GM19452 (cell line): ENCODE results near the gene VWA1.
"Not testable (repeated sequence)": the region's sequence is repeated elsewhere in the genome, so short reads cannot be mapped to it uniquely, and the experiment has no call there.

Experiments used
- ATAC-seq: cut with Tn5 transposase; IDR thresholded peaks from one replicate; pipeline ENCODE4 v1.9.1; 2021; ENCODE audit not compliant: unreplicated experiment

The VWA1 gene

GRCh38 chr1:1482856-1483255, 47.4 kb downstream of the VWA1 start:
- ATAC-seq, result no peak

- ATAC-seq, result no peak
Measured at GRCh38 chr1:1483714-1484113, 48.2 kb downstream of the VWA1 start.

DNA sequence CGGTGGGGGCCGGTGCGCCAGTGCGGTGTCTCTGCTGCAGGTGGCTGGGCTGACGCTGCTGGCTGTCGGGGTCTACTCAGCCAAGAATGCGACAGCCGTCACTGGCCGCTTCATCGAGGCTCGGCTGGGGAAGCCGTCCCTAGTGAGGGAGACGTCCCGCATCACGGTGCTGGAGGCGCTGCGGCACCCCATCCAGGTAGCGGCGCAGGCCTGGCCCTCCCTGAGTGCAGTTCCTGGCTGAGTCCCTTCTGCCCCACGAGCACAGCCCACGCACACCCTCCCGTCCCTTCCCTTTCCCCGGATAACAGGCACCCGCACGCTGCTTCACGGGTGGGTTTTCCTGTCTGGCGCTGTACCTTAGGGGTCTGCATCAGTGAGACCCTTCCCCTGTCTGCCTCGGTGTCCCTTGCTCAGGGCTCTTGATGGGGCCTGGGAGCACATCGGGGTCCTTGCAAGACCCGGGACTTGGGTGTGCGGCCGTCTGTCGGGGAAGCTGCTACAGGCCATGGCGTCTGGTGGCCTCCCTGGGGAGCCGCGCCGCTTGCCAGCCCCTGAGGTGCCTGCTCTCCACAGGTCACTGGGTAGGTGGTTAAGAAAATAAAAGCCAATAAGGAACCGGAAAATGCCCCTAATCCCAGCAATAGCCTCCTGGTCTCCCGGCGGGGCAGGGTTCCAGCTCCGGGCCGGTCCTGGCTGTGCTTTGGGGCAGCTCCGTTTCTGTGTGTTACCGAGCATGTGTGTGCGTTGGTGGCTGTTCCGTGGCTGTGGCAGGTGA, 49.7 kb downstream of the VWA1 start:
- ATAC-seq, result not testable (repeated sequence)

- not testable (repeated sequence) for ATAC-seq
Measured at GRCh38 chr1:1485755-1486317, 50.3 kb downstream of the VWA1 start.

- no peak for ATAC-seq
Measured at GRCh38 chr1:1487701-1488100, 52.2 kb downstream of the VWA1 start.

DNA sequence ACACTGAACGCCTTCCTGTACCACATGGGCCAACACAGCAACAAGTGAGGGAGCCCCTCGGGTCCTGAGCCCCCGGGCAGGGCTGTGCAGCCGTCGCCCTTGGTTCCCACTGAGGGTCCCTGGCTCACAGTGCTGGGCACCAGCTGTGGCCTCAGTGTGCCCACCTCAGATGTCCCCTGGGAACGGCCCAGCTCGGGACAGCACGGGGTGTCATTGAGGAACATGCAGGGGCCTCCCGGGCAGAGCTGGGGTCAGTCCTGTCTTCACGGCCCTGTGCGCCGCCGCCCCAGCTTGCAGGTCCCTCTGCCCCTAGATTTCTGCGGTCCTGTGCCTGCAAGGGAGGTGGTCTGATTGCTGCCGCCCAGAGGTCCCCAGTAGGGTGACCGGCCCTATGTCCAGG, 53.7 kb downstream of the VWA1 start:
- no peak for ATAC-seq

DNA sequence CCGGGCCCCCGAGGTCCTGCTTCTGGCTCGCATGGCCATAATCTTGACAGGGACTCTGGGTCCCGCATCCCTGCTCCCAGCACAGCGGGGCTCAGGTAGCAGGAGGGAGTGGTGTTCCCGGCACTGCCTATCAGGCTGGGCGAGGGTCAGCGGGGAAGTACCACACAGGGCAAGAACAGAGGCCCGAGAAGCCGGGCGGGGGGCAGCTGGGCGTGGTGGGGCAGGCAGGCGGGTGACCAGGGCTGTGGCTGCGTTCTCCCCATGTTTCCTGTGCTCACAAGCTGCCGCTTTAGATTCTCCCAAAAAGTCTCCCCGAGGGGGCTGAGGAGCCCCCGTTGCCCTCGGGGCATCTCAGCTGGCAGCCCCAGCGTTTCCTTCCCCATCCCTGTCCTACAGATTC, 54.4 kb downstream of the VWA1 start:
- ATAC-seq, result no peak

- no peak for ATAC-seq
Measured at GRCh38 chr1:1490633-1491230, 55.2 kb downstream of the VWA1 start.

GRCh38 chr1:1491601-1492000, 56.1 kb downstream of the VWA1 start:
- ATAC-seq, result no peak
